Muscle of back (tissue), 11 donors: Measurements from ENCODE around the gene MPST. TPM values are rescaled to one million over a fixed set of nuclear protein-coding genes. Genes with fewer than 3 reads are reported as not detected.
A peak's percentile ranks its signal among the peaks of the same experiment; 100 is the strongest.

Source experiments
- DNase-seq, 3 donors: peaks; one replicate each; pipeline versions ENCODE4 v3.0.0 to v3.0.0-alpha.2; 2013
- polyA plus RNA-seq, 10 donors: library from polyadenylated mRNA; unstranded; fragments of 120-200 nt; gene quantifications; one replicate each; pipeline ENCODE4 v1.2.1, GENCODE V29; 2013; ENCODE audit not compliant: insufficient read length in 10 of 10

The MPST gene
- polyA plus RNA-seq, 10 donors = 30.9 to 53.0 (median 42.7) TPM

DNA sequence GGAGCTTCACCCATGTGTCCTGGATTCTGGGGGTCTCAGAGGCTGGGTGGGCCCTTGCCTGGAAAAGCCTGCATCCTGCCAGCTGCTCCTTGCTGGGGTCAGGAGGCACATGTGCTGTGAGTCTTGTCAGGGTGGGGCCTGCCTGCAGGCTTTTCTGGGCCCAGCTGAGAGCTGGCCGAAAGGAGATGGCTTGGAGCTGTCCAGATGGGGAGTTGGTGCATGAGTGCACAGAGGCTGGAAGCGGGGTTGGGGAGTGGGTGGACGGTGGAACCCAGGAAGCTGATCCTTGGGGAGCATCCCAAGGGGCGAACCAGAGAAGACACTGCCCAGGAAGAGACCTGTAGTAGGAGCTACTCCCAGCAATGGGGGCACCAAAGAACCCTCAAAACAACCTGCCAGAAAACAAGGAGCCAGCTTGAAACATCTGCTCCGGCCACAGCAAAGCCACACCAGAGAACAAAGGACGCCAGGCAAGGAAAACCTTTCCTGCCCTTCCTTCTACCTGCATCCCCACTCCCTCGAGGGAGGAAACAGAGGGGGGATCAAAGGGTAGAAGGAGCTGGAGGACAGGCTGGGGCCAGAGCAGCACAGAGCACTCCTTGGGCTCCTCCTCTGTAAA is 23.8 kb downstream of the MPST start:
- peak in 1 of 3 donors; percentile 11 for DNase-seq

DNA sequence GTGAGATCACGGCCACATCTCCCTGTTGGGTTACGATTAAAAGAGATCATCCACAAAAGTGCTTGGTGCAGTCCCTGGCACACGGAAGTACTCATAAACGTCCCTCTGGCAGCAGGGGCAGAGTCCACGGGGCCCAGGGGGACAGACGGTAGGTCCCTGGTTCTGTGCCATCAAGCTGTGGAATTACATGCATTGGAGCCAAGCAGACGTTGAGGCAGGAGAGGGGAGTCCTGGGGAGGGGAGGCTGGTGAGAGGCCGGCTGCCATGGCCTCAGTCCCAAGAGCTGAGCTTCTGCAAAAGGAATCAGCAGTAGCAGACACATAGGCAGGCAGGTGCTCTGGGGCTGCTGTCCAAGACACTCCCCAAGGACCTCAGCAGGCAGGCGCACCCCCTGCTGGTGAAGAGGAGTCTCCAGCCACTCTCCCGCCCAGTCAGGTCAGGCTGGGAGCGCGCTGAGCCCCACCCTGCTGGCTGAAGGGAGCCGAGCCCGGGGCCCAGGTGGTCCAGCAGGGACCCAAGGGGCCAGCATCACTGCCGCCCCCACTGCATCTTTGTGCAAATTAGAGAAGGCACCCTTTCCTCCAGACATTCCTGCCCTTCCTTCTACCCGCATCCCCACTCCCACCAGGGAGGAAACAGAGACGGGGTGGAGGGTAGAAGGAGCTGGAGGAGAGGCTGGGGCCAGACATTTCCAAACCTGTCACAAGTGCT is 24.4 kb downstream of the MPST start:
- peak in 1 of 3 donors; percentile 44 for DNase-seq

DNA sequence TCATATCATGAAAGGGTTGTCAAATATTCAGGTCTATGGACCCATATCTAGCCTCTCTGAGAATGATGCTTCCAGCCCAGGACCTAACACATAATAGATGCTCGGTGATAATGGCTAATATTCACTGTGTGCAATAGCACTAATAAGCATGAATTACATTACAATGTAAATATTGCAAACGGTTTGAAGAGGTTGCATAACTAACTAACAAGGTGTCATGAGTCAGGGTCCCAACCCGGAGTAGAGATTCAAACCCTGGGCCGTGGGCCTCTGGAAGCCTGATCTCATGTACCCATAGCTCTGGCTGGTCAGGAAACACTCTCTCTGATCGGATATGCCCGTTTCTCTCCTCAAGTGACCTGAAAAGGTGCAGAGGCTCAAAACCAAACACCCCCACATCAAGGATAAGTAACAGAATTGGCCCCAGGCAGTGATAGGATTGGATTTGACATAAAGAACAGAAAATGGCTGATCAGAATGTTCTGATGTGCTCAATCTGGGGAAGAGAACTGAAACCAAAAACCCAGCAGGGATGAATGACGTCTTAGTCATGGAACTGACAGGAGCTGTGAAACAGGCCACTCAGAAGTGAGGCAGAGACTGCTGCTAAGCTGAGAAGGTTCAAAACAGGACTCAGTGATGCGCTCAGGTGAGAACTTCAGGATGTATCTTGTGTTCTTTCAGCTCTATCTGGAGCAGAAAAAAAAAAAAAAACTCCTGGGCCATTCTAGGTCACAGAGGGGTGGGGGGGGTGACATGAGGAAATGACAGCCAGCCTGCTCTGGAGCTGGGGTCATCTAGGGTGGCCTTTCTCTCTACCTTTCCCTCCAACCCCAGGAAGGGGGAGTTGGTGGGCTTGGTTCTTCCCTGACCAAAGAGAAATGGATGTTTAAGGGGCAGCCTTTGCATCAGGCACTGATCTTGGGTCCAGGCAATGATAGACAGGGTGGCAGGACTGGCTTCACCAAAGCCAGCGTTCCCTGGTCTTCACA is 25.4 kb downstream of the MPST start:
- no peak for DNase-seq

DNA sequence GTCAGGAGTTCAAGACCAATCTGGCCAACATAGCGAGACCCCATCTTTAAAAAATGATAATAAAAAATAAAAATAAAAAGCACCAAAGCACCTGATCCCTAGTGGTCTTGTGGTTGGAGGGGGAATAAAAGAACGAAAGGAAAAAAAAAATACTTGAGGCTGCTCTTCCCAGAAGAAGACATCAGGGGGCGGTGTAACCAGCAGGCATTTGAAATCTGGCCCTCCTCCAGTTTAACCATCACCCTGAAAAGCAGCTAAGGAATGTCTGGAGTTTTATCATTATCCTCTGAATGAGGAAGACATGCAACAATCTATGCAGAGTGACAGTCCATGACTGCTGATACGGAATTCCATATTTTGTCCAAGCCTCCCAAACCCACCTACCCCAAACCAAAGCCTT is 26.4 kb downstream of the MPST start:
- DNase-seq = no peak

DNA sequence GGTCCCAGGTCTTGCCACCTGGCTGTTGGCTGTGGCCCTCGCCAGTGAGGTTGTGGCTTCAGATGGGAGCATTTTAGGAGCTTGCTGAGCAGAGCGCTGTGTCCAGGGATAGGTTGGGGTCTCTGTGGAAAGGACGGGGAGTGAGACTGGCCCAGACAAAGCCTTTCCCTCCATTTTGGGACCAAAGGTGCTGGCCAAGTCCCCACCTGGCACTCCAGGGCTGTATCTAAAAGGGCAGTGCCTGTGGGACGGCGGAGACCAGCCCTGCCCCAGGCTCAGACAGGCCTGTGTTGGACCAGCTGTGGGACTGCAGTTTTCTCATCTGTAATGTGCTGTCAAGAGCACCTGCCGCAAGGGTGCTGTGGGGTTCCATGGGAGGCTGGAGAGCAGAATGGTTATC is 27.0 kb downstream of the MPST start:
- no peak for DNase-seq

DNA sequence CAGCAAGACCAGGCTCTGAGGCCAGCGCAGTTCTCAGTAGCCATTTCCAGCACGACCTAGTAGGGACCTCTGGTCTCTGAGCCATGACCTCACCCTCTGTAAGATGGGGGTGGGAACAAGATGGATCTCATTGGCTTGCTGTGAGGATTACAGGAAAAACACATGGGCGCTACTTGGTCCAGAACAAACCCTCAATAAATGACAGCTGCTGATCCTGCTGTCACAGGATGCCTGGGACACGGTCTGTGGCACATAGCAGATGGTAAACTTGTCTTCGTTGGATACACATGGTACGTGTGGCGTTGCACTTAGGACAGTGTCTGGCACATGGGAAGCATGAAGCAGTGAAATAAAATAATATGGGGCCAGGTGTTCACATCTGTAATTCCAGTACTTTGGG is 27.5 kb downstream of the MPST start:
- DNase-seq = no peak

DNA sequence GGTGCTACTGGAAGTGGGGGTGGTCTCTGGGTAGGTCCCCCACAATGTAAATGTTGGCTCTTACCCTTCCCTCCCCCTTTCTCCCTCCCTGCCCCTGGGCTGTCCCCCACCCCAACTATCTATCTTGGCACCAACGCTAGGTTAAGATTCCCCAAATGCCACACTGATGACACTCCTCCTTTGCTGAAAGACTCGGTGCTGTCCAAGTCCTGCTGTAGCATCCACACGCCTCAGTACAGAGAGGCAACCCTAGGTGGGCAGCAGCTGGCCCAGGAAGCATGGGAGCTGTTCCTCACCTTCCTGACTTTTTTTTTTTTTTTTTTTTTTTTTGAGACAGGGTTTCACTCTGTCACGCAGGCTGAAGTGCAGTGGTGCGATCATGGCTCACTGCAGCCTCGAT is 28.6 kb downstream of the MPST start:
- DNase-seq = no peak

DNA sequence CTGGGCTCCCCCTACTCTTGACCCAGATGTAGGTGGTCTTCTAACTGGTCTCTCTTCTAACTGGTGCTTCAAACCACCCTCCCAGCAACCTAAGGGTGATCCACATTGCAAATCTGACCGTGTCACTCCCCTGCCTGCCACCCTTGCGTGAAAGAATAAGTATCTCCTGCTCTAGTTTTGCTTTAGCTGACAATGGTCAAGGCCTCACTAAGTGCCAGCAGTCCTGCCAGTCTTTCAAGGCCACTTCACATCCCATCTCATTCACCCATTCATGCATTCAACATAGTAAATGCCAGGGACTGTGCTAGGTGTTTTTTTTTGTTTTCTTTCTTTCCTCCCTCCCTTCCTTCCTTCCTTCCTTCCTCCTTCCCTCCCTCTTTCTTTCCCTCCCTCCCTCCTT is 29.7 kb downstream of the MPST start:
- DNase-seq = no peak

DNA sequence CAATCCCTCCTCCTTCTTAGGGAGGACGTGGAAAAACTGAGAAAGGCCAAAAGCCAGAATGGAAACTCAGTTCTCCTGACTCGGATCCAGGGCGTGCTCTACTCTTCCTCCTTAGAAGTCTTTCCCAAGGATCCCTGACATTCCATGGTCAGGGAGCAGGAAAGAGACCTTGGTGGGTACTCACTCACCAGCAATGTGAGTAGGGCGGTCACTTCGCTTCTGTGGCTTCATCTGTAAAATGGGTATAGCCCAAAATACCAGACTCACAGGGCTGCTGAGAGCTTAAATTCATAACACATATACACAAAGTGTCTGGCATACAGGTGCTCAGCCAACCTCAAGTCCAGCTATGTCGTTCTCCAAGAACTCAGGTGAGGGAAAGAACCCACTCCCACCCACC is 31.4 kb downstream of the MPST start:
- DNase-seq = no peak

DNA sequence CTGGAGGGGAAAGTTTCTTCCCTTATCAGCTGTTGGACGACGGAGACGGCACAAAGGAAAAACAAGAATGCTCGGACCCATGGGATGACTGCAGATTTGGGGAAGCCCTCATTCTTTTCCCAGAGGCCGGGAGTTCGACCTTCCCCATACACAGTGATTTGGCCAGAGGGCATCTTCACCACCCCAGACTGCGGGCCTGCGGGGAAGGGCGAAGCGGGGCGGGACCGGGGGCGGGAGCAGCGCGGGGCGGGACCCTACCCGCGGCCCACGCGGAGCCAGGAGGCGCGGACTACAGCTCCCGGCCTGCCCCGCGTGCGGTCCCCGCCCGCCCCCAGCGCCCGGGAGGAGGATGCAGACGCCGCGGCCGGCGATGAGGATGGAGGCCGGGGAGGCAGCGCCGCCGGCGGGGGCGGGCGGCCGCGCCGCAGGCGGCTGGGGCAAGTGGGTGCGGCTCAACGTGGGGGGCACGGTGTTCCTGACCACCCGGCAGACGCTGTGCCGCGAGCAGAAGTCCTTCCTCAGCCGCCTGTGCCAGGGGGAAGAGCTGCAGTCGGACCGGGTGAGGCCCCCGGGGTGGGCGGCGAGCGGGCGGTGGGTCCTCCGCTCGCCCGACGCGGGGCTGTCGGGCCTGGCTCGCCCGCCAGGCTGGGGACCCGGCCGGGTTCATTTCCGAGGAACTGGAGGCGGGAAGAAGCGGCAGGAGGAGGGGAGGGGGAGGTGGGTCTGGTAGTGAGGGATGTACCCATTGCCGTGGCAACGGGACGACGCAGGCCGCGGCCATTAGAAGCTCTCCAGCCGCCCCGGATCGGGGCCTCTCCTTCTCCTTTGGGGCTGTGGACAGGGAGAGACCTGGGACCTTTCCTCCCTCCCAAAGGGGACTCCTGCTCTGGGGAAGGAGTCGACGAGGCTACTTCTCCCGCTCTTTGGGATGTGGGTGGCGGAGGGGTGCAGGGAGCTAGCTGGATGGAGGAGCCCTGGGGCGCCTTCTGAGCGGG is 32.1 kb downstream of the MPST start, which contains the start of gene KCTD17:
Gene KCTD17 (plus strand): TSS at position 352 of the 995 bp plus-strand sequence. CDS start 19 bp downstream, at position 371.
- peak; percentile 50 to 89 (median 78) for DNase-seq

DNA sequence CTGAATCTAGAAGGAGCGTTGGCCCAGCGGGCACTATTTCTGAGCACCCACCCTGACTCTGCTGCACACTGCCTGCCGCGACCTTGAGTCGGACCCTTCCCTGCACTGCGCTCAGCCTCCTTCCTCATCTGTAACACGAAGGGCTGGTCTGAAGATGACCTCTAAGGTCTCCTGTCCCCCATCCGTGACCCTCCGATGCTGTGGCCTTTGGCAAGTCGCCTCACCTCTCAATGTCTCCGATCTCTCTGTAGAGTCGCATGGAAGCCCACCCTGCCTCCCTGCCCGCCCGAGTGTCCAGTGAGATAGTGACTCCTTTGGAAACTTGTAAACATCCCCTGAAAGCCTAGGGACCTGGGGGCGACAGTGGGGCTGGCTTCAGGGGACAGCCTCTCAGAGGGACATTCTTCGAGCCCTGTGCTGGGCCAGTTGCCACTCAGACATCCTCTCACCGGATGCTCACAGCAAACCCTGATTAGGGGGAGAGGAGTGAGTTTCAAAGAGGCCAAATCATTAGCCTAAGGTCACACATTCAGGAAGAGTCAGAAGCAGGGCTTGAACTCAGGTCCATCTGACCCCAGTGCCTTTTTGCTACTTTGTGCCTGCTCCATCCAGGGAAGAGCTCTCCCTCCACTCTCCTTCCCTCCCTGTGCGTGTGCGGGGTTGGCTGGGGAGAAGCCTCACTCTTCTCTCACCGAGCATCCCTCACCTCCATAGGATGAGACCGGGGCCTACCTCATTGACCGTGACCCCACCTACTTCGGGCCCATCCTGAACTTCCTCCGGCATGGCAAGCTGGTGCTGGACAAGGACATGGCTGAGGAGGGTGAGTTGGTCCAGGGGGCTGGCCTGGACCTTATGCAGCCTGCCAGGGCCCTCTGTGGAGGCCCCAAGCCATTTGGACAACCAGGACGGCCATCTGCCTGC is 33.1 kb downstream of the MPST start:
- DNase-seq = no peak

DNA sequence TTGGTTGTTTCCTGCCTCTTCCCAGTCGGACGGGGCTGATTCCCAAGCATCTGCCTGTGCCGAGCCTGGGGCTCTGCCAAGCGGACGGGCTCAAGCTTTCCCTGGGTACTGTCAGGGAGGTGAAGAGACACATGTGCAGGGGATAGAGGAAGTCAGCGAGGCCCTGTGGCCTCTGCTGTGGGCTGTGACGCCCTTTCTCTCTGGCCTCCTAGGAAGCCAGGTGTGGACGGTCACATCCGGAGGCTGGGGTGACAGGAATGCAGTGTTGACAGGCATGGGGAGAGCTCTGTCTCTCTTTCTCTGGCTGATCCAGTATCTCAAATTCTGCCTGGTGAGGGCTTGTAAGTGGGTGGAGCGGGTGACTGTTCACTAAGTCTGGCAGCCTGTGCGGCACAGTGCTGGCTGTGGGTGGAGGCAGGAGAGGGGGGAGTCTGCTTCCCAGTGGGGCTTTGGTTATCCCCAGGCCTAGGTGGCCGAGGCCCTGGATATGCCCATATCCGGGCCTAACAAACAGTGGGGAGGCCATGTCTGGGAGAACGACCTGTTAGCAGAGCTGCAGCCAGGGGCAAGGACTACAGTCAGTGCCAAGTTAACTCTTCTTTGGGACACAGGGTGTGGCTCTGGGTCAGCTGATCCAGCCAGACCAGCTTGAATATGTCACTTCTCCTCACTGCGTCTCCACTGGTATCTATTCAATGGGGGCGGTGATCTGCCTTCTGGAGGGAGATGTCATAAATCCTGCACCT is 33.9 kb downstream of the MPST start:
- peak in 1 of 3 donors; percentile 42 for DNase-seq

DNA sequence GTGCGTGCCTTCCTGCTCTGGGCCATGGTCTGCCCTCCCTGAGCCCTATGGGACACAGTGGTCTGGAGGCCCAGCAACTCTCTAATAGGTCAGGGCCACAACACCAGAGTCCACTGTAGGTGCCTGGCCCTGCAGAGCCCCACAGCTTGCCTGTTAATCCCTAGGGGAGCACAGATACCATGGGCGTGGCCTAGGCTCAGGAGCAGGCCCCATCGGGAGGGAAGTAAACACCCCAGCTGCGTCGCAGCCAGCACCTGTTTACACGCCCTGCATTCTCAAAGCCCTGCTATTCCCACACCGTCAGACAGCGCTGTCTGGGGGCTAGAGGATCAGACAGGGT is 34.5 kb downstream of the MPST start:
- DNase-seq = no peak

DNA sequence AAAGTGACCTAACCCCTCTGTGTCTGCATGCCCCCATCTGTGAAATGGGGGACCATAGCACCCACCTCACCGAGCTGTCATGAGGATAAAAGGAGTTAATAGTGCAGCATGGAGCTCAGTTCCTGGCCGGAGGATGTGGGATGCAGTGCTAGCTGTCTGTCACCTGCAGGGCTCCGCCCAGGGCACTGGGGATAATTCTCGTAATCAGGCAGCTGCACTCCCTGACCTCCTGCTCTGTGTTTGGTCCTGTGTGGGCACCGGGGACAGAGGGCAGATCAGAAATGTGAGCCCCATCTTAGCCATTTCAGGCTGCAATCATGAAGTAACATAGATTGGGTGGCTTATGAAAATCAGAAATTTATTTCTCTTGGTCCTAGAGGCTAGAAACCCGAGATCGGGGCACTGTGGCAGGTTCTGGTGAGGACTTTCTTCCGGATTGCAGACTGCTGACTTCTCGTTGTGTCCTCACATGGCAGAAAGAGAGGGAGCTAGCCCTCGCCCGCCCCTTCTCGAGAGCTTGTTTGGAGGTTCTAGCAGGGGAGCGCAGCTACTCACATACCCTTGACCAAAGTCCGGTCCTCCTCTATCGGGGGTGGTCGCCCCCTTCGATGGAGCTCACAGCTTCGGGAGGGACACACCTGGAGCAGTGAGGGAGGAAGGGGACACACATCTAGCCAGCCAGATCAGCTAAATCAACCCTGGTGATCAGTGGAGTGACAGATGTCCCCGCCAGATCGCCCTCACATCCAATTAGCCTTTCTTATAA is 35.2 kb downstream of the MPST start:
- DNase-seq = no peak

DNA sequence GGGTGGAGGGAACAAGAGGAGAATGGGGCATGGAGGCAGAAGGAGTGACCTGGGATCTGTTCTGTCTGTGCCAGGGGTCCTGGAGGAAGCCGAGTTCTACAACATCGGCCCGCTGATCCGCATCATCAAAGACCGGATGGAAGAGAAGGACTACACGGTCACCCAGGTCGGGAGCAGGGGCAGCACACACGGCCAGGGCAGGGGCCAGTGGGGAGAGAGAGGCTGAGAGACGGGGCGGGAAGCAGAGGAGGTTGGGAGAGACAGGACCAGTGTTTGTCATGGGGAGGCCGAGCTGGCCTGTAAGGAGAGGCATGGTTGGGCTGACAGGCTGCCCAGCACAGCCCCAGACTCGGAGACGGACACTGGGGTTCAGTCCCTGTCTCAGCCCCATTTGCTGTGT is 36.7 kb downstream of the MPST start:
- DNase-seq = no peak

DNA sequence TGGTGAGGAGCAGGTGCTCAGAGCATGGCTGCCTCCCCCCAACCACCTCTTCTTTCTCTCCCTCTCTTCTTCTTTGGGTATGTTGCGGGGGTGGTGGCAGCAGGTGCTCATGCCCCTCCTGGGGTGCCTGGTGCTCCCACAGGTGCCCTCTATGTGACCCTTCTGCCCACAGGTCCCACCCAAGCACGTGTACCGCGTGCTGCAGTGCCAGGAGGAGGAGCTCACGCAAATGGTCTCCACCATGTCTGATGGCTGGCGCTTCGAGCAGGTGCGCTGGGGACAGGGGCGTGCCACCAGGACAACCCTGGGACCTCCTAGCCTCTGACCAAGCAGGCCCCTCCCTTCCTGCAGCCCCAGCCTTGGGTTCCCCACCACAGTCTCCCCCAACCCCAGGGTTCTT is 37.7 kb downstream of the MPST start:
- DNase-seq = no peak

DNA sequence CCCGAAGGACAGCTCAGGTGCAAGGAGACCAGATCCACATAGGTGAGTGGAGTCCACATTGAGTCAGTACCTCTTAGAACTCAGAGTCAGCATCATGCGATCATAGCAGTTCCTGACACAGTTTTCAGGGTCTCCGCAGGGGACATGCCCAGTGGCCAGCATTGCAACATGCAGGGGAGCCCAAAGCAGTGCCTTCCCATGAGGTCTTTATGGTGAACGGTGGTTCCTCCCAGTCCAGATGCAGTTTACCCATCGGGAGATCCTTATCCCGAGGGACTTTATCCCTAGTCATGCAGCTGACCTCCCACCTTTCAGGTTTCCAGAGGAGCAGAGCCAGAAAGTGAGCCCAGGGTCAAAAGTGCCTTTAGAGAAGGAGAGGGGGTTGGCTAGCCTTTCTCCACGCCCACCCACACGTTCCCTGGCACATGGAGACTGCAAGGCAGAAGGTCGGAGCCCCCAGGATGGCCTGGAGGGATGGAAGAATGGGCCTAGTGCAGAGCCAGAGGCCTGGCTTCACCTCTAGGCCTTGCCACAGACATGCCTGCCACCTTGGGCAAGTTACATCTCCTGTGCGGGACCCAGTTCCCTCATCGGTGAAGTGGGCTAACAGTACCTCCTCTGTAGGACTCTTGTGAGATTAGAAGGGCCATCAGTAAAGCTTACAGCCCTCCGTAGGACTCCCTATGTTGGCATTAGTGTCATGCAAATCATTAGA is 38.4 kb downstream of the MPST start:
- no peak for DNase-seq
